SH-SY5Y (cell line): ENCODE data around the gene GLS2.

Source experiments
- GATA2 ChIP-seq: IDR thresholded peaks from 2 replicates; pipeline ENCODE4 v1.6.1; 2011; ENCODE audit warnings: mild to moderate bottlenecking, low read depth, low read length
- GATA3 ChIP-seq: IDR thresholded peaks from 2 replicates; pipeline ENCODE4 v1.6.1; 2011; ENCODE audit warnings: low read depth, mild to moderate bottlenecking, low read length, moderate library complexity

GLS2 gene

DNA sequence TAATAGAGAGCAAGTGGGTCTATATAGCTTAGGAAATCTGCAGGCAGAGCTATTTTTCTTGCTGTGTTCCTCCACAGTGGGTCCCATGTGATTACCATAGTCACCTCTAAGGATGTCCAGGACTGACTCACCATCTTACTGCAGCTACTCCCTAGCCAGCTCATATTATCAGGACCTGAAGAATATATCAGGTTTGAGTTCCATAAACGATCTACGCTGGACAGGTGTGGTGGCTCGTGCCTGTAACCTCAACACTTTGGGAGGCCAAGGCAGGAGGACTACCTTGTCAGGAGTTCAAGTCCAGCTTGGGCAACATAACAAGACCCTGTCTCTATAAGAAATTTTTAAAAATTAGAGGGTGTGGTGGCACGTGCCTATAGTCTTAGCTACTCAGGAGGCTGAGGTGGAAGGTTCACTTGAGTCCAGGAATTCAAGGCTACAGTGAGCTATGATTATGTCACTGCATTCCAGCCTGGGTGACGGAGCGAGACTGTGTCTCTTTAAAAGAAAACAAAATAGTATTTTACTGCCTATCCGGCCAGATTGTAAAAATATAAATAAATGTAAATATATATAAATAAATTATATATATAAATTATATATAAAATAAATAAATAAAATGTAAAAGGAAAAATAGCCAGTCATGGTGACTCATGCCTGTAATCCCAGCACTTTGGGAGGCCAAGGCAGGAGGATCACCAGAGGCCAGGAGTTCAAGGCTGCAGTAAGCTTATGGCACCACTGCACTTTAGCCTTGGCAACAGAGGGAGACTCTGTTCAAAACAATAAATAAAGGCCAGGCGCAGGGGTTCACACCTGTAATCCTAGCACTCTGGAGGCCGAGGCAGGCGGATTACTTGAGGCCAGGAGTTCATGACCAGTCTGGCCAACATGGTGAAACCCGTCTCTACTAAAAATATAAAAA is 26.5 kb downstream of the GLS2 start:
- no peak for TF ChIP-seq GATA3
- no peak for TF ChIP-seq GATA2

DNA sequence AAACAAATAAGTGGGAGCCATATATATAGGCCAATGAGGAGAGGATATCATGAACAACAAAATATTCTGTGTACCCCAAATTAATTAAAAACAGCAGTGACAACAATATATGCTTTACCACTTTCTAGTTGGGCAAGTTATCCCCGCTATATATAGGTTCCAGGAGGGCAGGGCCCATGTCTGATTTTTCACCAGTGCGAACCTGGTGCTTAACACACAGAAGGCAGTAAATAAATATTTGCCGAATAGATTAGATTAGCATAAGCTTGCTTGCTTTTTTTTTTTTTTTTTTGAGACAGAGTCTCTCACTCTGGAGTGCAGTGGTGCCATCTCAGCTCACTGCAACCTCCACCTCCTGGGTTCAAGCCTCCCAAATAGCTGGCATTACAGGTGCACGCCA is 30.1 kb downstream of the GLS2 start:
- no peak for TF ChIP-seq GATA3
- no peak for TF ChIP-seq GATA2

DNA sequence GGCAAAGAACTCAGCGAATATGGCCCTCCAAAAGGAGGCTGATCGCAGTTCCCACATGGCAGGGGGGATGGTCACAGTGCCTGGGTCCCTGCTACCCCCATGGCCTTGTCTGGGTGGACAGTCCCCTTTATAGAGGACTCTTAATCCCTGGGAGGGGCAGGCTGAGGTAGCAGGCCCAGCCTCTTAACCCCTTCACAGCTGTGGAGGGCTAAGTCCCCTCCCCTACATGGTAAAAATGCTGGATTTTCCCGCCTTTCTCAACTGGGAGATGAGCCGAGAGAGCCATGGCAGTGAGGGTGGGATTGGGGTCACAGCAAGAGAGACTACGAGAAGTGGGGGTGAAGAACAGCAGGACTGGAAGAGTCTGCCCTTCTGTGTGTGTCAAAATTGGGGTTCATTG is 33.4 kb downstream of the GLS2 start, which contains the start of gene MIP:
MIP (minus strand) TSS at position 101 of the 400 bp plus-strand sequence; CDS start at position 57, 44 bp downstream.
- TF ChIP-seq GATA3 (no peak), GATA2 (no peak)

DNA sequence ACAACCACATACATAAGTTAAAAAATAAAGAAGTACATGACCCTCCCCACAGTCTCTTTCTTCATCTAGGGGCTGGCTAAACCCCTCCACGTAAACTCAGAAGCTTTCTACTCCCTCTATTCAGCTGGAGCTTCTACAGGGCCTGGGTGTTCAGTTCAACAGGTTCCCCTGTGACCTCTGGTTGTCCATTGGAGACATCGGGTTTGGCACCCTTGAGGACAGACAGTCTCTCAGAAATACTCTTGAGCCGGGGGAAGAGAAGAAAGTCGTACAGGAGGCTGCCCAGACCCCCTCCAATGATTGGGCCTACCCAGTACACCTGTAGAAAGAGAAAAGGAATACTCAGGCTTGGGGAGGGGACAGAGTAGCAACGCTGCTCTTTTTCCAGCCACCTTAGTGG is 36.8 kb downstream of the GLS2 start:
- TF ChIP-seq GATA2, result no peak
- no peak for TF ChIP-seq GATA3

DNA sequence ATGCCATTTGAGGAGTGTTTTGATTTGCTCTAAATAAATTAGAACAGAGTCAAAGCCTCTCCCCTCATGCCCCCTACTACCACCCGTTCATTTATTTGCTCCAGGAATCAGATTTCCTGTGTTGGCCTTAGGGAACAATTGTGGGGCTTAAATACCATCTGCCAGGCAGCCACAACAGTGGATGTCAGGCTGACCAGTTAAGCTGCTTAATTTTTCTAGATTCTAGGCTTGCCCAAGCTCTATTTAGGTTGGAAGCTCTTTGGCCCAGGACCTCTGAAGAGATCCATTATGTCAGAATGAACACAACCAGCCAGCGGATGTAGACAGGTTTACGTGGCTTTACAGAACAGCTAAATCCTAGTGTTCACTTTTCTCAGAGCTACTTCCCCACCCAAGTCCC is 37.7 kb downstream of the GLS2 start:
- TF ChIP-seq GATA3, result no peak
- TF ChIP-seq GATA2, result no peak

DNA sequence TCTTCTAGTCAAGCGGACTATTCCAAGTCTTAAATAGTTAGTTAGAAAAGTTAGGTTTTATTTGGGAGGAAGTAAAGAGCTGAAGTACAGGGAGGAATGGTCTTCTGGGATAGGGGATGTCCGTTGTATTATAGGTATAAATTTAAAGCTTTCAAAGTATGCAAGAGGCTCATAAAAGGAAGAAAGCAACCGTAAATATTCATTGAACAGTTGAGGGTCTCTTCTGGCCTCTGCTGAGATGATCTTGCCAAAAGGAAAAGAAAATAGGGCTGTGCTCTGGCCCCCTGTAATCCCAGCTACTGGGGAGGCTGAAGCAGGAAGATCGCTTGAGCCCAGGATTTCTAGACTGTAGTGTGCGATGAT is 38.4 kb downstream of the GLS2 start:
- TF ChIP-seq GATA2, result no peak
- no peak for TF ChIP-seq GATA3

DNA sequence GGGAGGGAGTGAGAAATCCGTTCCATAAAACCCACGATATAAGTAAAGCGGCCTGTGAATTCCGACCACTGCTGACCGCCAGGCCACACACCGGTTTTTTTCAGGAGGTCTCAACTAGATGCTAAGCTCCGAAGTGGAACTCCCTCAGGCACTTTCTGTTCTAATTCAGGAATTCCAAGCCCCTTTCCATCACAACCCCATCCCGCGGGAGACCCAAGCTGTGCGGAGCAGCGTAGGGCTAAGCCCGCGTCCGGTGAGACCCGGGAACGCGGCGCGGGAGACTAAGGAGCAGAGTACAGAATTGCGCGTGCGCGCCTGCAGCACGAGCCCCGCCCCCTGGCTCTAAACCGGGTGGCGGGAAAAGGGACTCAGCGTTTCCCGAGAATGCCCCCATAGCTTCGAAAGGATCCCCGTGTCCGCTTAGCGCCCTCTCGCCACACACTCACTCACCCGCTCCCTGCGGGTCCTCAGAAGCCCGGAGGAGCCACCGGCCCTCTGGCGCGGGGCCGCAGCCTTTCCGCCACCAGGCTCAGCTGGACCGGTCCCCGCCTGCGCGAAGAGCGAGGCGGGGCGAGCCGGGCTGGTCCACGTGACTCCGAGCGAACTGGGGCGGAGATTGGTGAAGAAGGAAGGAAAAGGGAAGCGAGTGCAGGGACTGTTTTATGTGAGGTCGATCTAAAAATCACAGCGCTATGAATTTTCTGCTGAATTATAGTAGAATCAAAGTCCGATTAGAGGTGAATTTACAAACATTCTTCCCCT is 38.9 kb downstream of the GLS2 start, which contains the start of gene TIMELESS:
TIMELESS (minus strand) TSS at position 567 of the 762 bp plus-strand sequence. CDS start 15,256 bp downstream, outside the sequence.
- no peak; the same call in 1 of the 2 replicates for TF ChIP-seq GATA2
- TF ChIP-seq GATA3, result no peak

DNA sequence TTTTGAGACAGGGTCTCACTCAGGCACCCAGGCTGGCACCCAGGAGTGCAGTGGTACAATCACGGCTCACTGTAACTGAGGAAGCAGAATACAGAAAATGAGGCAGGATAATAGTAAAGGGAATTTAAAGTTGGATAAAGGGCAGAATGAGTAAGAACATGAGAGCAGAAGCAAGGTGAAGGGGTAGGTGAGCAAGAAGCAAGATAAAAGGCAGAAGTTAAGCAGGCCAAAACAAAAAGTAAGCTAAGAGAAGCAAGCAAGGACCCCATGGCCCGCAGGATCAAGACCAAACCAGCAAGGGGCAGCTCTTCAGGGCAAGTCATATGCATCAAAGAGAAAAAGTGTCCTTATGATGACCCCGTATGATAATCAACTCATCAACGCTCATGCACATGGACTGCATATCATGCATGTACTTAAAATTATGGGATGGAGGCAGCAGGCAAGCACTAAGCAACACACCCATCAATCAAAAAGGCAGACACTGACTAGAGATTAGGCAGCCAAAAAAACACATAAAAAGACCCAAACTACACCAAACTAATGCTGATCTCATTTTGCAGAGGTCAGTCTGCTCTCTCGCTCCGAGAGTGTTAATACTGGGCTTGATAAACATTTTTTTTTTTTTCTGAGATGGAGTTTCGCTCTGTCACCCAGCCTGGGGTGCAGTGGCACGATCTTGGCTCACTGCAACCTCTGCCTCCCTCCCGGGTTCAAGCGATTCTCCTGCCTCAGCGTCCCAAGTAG is 50.4 kb downstream of the GLS2 start:
- TF ChIP-seq GATA3 (no peak), GATA2 (no peak)

DNA sequence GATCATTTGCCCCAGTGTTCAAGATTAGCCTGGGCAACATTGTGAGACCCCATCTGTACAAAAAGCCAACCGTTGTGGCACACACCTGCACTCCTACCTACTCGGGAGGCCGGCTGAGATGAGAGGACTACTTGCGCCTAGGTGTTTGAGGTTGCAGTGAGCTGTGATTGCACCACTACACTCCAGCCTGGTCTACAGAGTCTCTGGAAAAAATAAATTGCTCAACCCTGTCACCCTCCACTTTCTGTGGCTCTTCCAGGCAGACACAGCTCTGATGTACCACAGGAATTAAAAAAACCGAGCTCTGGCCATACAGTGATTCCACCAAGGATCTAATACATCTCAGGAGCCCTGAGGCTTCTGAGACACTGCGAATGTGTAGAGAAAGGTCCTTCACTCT is 53.1 kb downstream of the GLS2 start:
- TF ChIP-seq GATA2 (no peak), GATA3 (no peak)

DNA sequence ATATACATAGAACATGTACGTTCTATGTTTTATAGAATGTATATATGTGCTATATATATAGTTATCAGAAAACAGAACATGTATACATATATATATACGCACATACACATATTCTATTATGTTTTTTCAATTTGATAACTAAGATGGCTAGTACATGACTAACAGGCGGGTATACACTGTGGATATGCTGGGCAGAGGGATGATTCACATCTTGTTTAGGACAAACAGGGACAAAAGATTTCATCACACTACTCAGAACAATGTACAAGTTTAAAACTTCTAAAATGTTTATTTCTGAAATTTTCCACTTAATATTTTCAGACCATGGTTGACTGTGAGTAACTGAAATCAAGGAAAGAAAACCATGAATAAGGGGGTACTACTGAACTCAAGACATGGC is 56.1 kb downstream of the GLS2 start:
- TF ChIP-seq GATA2, result no peak
- no peak for TF ChIP-seq GATA3

DNA sequence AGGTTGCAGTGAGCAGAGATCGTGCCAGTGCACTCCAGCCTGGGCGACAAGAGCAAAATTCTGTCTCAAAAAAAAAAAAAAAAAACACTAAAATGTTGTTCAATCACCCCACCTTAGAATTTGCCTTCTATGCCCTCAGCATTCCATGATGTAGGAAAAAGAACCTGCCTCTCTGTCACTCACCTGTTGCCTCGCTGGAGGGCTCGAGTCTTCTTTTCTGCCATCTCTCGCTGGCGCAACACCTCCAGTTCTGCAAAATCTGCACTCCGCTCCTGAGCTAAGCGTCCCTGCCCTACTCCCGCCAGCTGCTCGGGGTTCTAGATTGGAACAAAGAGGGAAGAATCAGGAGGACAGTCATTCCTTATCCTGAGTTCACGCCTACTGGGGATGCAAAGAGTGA is 56.7 kb downstream of the GLS2 start:
- TF ChIP-seq GATA3 (no peak), GATA2 (no peak)

DNA sequence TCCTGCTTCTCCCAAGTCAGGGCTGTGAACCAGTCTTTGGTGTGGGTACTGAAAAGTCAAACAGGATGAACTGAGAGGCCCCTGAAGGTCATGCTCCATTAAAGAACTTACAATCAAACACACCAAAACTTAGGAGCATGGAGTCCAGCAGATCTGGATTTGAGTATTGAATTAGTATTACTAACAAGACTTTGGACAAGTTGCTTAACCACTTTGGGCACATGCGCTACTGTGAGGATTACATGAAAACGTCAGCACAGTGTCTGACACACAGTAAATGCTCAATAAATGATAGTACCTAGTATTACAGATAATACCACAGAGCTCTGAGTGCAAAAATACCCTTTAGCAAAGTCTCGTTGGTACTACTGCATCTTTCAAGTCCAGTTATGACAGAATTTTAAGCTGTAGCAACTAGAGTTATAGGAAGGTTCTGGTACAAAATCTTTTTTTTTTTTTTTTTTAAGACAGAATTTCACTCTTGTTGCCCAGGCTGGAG is 62.0 kb downstream of the GLS2 start:
- TF ChIP-seq GATA2 (no peak), GATA3 (no peak)

DNA sequence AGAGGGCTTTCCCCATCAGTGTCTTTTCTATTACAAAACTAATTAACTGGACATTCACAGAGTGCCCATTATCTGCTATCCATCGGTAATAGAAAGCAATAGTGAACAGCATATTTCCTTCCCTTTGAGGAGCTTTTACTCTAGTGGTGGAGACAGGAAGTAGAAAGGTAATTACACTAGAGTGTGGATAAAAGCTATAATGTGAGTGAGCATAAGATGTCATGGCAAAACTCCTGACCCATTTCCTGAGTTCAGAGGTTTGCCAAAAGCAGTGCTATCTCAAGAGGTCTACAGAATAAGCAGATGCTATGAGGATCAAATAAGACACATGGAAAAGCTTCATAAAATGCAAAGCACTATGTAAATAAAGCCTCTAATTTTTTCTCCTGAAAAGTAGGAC is 62.8 kb downstream of the GLS2 start:
- TF ChIP-seq GATA2, result no peak
- no peak for TF ChIP-seq GATA3
